Germinal center (tissue), 1 donor: Measurements from ENCODE around the gene CABP4.

ENCODE experiments used
- DNase-seq: peaks from one replicate; pipeline ENCODE4 v3.0.0; 2012; ENCODE audit warnings: mixed read lengths, low spot score

Gene CABP4

GRCh38 chr11:67496113-67496512 is 41.0 kb downstream of the CABP4 start:
- DNase-seq = no peak

- DNase-seq = no peak
Observed at GRCh38 chr11:67497656-67498291, 42.6 kb downstream of the CABP4 start.

- no peak for DNase-seq
Observed at GRCh38 chr11:67498544-67498972, 43.4 kb downstream of the CABP4 start.

GRCh38 chr11:67499808-67500483 is 44.8 kb downstream of the CABP4 start:
- DNase-seq = no peak

GRCh38 chr11:67500484-67500821 is 45.3 kb downstream of the CABP4 start:
- no peak for DNase-seq

GRCh38 chr11:67500831-67501715 is 45.9 kb downstream of the CABP4 start:
- no peak for DNase-seq

- no peak for DNase-seq
Observed at GRCh38 chr11:67501854-67502253, 46.7 kb downstream of the CABP4 start.

GRCh38 chr11:67502328-67502979 is 47.3 kb downstream of the CABP4 start:
- no peak for DNase-seq

- DNase-seq = no peak
Observed at GRCh38 chr11:67503119-67504004, 48.2 kb downstream of the CABP4 start.

- DNase-seq = no peak
Observed at GRCh38 chr11:67504005-67504949, 49.1 kb downstream of the CABP4 start.

GRCh38 chr11:67504950-67505581 is 49.9 kb downstream of the CABP4 start, which contains the start of gene PITPNM1:
Gene PITPNM1, minus strand, starts transcription at chr11:67505363. Its CDS starts 1,183 bp downstream, at chr11:67504180.
- peak; percentile 81 for DNase-seq

- DNase-seq = peak; percentile 86
Observed at GRCh38 chr11:67505605-67506396, 50.6 kb downstream of the CABP4 start.

GRCh38 chr11:67506426-67507051 is 51.4 kb downstream of the CABP4 start:
- DNase-seq = no peak

GRCh38 chr11:67507242-67507863 is 52.2 kb downstream of the CABP4 start:
- DNase-seq = no peak

GRCh38 chr11:67507864-67508485 is 52.8 kb downstream of the CABP4 start, which contains the start of gene CDK2AP2:
Gene CDK2AP2, minus strand, starts transcription at chr11:67508162. Its CDS starts 80 bp downstream, at chr11:67508082.
- peak; percentile 99 for DNase-seq

- peak; percentile 99 for DNase-seq
Observed at GRCh38 chr11:67508486-67509121, 53.5 kb downstream of the CABP4 start.

GRCh38 chr11:67510023-67510345 is 54.8 kb downstream of the CABP4 start:
- DNase-seq = no peak
